DOHH2 (cell line): ENCODE measurements around the gene PIGT.

Source experiments
- H3F3A ChIP-seq: fragments of 200-600 bp; sonication (generic), shearing (Covaris generic); 2 replicates; pipeline ENCODE4 v1.6.0; 2016; ENCODE audit warnings: antibody characterized with exemption, mild to moderate bottlenecking; ENCODE audit not compliant: control insufficient read depth, insufficient read depth
- H3K27ac ChIP-seq: fragments of 200-600 bp; sonication (generic); 2 replicates; pipeline ENCODE4 v1.5.1; 2014; ENCODE audit warnings: low read depth, mild to moderate bottlenecking, low read length, moderate library complexity
- H3K27me3 ChIP-seq: fragments of 200-600 bp; sonication (generic); 2 replicates; pipeline ENCODE4 v1.6.1; 2014; ENCODE audit warnings: mild to moderate bottlenecking, low read length, mixed read lengths; ENCODE audit not compliant: control insufficient read depth
- H3K36me3 ChIP-seq: fragments of 200-600 bp; sonication (generic); 2 replicates; pipeline ENCODE4 v1.6.1; 2014; ENCODE audit warnings: mild to moderate bottlenecking, low read length, moderate library complexity, mixed read lengths; ENCODE audit not compliant: control insufficient read depth
- H3K4me1 ChIP-seq: fragments of 200-600 bp; sonication (generic); 2 replicates; pipeline ENCODE4 v1.6.1; 2014; ENCODE audit warnings: mild to moderate bottlenecking, low read length, mixed read lengths; ENCODE audit not compliant: control insufficient read depth
- H3K4me2 ChIP-seq: fragments of 200-600 bp; sonication (generic); 2 replicates; pipeline ENCODE4 v1.6.0; 2014; ENCODE audit warnings: mild to moderate bottlenecking, low read length, moderate library complexity
- H3K4me3 ChIP-seq: fragments of 200-600 bp; sonication (generic); 2 replicates; pipeline ENCODE4 v1.5.1; 2014; ENCODE audit warnings: mild to moderate bottlenecking, low read length, mixed read lengths
- H3K79me2 ChIP-seq: fragments of 200-600 bp; sonication (generic); 2 replicates; pipeline ENCODE4 v1.6.1; 2014; ENCODE audit warnings: mild to moderate bottlenecking, low read length, mixed read lengths; ENCODE audit not compliant: control insufficient read depth
- H3K9me2 ChIP-seq: fragments of 200-600 bp; sonication (generic); replicated peaks from 2 replicates; pipeline ENCODE4 v1.6.1; 2014; ENCODE audit warnings: mild to moderate bottlenecking, low read length, mixed read lengths; ENCODE audit not compliant: control insufficient read depth
- H3K9me3 ChIP-seq: fragments of 200-600 bp; sonication (generic); 2 replicates; pipeline ENCODE4 v1.6.1; 2014; ENCODE audit warnings: antibody characterized with exemption, low read length, mixed read lengths; ENCODE audit not compliant: control insufficient read depth, insufficient read depth
- H4K20me1 ChIP-seq: fragments of 200-600 bp; sonication (generic); 2 replicates; pipeline ENCODE4 v1.6.0; 2014; ENCODE audit warnings: low read depth, mild to moderate bottlenecking, antibody characterized with exemption, low read length, moderate library complexity; ENCODE audit not compliant: control insufficient read depth, insufficient read depth
- CTCF ChIP-seq: fragments of 200-600 bp; sonication (generic); IDR thresholded peaks from one replicate; pipeline ENCODE4 v1.5.1; 2014; ENCODE audit warnings: antibody characterized with exemption, mild to moderate bottlenecking, low read depth, low read length; ENCODE audit not compliant: poor library complexity, severe bottlenecking
- EZH2phosphoT487 ChIP-seq: fragments of 200-600 bp; sonication (generic); IDR thresholded peaks from 2 replicates; pipeline ENCODE4 v1.6.1; 2017; ENCODE audit warnings: borderline replicate concordance, mild to moderate bottlenecking, antibody characterized with exemption, low read length, moderate library complexity, mixed read lengths

PIGT gene

DNA sequence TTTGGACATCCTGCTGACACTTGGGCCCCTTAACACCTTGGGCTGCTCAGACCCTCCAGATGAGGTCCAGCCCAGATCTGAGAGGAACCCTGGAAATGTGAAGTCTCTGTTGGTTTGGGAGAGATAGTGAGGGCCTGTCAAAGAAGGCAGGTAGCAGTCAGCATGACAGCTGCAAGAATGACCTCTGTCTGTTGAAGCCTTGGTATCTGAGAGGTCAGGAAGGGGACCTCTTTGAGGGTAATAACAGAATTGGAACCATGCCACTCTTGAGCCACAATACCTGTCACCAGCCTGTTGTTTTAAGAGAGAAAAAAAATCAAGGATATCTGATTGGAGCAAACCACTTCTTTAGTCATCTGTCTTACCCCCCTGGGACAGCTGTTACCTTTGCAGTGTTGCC is 48.8 kb upstream of the PIGT start:
- Histone ChIP-seq H3K27me3 (no peaks in the 10 kb centered on the region), H3K4me3 (peak overlapping the region; percentile 62), H3K36me3 (peaks cover 43% of the 10 kb centered on the region), H3K9me3 (no peaks in the 10 kb centered on the region), H3K4me2 (peak overlapping the region; percentile 94), H3K79me2 (peaks cover 38% of the 10 kb centered on the region), H3K4me1 (peaks cover 63% of the 10 kb centered on the region), H3F3A (peaks cover 27% of the 10 kb centered on the region), H3K9me2 (no peaks in the 10 kb centered on the region), H4K20me1 (peaks cover 19% of the 10 kb centered on the region), H3K27ac (peak overlapping the region; percentile 80)
- TF ChIP-seq EZH2phosphoT487 = no peak
- no peak for TF ChIP-seq CTCF

DNA sequence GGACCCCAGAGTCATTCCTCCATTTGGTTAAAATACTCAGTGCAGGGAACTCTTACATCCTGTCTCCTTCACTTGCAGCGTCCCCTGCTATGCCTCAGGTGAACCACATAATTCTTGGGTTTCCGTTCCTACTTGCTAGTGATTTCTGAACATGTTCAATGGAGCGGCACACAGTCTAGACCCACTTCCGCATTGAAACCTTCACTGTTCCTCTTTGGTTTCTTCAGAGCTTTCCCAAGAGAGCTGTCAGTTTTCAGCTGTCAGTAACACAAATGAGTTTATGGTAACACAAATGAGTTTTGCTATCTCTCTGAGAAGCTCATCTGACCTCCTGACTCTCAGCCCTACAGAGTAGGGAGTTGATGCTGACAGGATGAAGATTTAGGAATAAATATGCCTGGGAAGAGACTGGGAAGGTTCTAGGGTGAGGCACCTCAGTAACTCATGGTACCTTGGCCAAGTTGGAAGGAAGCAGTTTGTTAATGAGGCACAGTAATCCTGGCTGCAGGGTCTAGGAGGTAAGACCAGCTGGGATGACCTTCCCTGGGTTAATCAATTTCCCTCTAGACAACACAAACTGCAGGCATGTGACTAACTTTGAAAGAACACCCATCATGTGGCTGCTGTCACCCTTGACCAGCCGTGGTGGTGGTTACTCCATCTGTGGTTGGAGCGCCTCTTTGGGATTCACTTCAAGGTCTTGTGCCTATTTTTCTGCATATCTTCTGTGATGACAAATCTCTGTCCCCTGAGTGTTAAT is 47.5 kb upstream of the PIGT start:
- peak overlapping the region; percentile 80 for H3K27ac ChIP-seq
- H4K20me1 ChIP-seq = peaks cover 19% of the 10 kb centered on the region
- H3K9me3 ChIP-seq = no peaks in the 10 kb centered on the region
- H3K4me1 ChIP-seq = peaks cover 65% of the 10 kb centered on the region
- peak overlapping the region; percentile 94 for H3K4me2 ChIP-seq
- TF ChIP-seq CTCF = no peak
- no peak for TF ChIP-seq EZH2phosphoT487
- H3K27me3 ChIP-seq = no peaks in the 10 kb centered on the region
- H3K79me2 ChIP-seq = peaks cover 36% of the 10 kb centered on the region
- H3K9me2 ChIP-seq = no peaks in the 10 kb centered on the region
- peak overlapping the region; percentile 68 for H3K4me3 ChIP-seq
- peaks cover 27% of the 10 kb centered on the region for H3F3A ChIP-seq
- peaks cover 43% of the 10 kb centered on the region for H3K36me3 ChIP-seq

DNA sequence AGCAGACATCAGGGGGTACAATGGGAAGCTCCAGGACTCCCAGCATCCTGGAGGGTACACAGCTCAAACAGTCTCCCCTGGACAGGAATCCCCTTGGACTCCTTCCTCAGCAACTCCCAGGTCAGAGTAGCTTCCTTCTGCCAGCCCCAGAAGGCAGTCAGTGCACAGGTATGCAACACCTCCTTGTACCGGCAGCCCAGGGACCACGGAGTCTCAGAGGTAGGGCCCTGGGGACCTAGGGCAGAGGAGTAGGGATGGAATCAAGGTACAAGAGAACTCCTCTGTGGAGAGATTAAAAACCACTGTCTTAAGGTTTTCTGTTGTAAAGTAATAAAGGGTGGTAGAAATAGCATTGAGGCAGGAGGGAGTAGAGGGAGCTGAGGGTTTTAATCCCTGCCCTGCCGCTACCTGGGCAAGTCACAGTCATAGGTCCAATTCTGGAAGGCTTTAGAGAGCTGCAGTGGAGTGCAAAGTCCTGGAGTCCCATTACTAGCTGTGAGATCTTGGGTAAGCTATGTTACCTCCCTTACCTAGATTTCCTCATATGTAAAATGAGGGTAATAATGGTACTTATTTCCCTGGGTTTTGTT is 45.3 kb upstream of the PIGT start:
- Histone ChIP-seq H3F3A (peaks cover 22% of the 10 kb centered on the region), H3K9me2 (no peaks in the 10 kb centered on the region), H3K4me1 (peaks cover 56% of the 10 kb centered on the region), H3K27ac (no peak overlapping the region), H3K9me3 (no peaks in the 10 kb centered on the region), H3K27me3 (no peaks in the 10 kb centered on the region), H3K4me2 (no peak overlapping the region), H4K20me1 (peaks cover 14% of the 10 kb centered on the region), H3K4me3 (no peak overlapping the region), H3K36me3 (peaks cover 30% of the 10 kb centered on the region), H3K79me2 (peaks cover 16% of the 10 kb centered on the region)
- TF ChIP-seq EZH2phosphoT487 = no peak
- no peak for TF ChIP-seq CTCF
